H1 (cell line): ENCODE results near the gene IGSF11. TPM values are rescaled to one million over a fixed set of nuclear protein-coding genes. Genes with fewer than 3 reads are reported as not detected.

Source experiments
- CTCF ChIA-PET: fragments of 300-600 bp; sonication (Branson Sonifier 250); formaldehyde crosslinking; loops from one replicate; lab custom pipeline; 2021; ENCODE audit not compliant: partially characterized antibody; lab: Charles Lee
- POLR2A ChIA-PET: fragments of 300-600 bp; sonication (Branson Sonifier 250); formaldehyde crosslinking; loops from one replicate; lab custom pipeline; 2021; ENCODE audit warnings: inconsistent platforms; ENCODE audit not compliant: partially characterized antibody; lab: Charles Lee
- DNase-seq, 2 experiments: peaks; one replicate each; pipeline versions ENCODE4 v3.0.0 to v3.0.0-alpha.2; 2010 to 2022; ENCODE audit warnings: low spot score in 2 of 2, low read depth in 1 of 2, mixed read lengths in 1 of 2
- FAIRE-seq: peaks from 2 replicates; lab custom pipeline; 2011; peaks lifted over from hg19 to GRCh38; lab: Jason Lieb, UNC
- H2AFZ ChIP-seq: 2 replicates; pipeline ENCODE4 v1.8.1; 2012; ENCODE audit warnings: low read length, inconsistent platforms
- H2AK5ac ChIP-seq: 2 replicates; pipeline ENCODE4 v1.6.1; 2013; ENCODE audit warnings: low read depth, low read length
- H2BK120ac ChIP-seq: replicated peaks from 2 replicates; pipeline ENCODE3; 2013; ENCODE audit warnings: low read depth, low read length, inconsistent platforms
- H2BK12ac ChIP-seq: 2 replicates; pipeline ENCODE4 v1.6.1; 2013; ENCODE audit warnings: low read depth, low read length
- H2BK15ac ChIP-seq: 2 replicates; pipeline ENCODE4 v1.6.1; 2013; ENCODE audit warnings: low read length
- H2BK20ac ChIP-seq: 2 replicates; pipeline ENCODE4 v1.6.1; 2013; ENCODE audit warnings: low read length
- H2BK5ac ChIP-seq: 2 replicates; pipeline ENCODE4 v1.6.1; 2013; ENCODE audit warnings: low read depth, low read length
- H3K14ac ChIP-seq: 2 replicates; pipeline ENCODE4 v1.6.1; 2013; ENCODE audit warnings: inconsistent platforms; ENCODE audit not compliant: insufficient read length
- H3K18ac ChIP-seq: 2 replicates; pipeline ENCODE4 v1.6.1; 2013; ENCODE audit warnings: low read length; ENCODE audit errors: extremely low read depth
- H3K23ac ChIP-seq: 2 replicates; pipeline ENCODE4 v1.6.1; 2013; ENCODE audit warnings: inconsistent platforms; ENCODE audit not compliant: insufficient read length
- H3K23me2 ChIP-seq: 2 replicates; pipeline ENCODE4 v1.6.1; 2013; ENCODE audit warnings: low read depth, low read length
- H3K27ac ChIP-seq: 2 replicates; pipeline ENCODE4 v1.6.1; 2011; ENCODE audit warnings: low read depth, low read length, inconsistent platforms
- H3K27me3 ChIP-seq, 4 experiments: replicated peaks in 1 of 4; 1 replicate in 1 of 4; 2 replicates in 3 of 4; pipeline versions ENCODE4 v1.6.1 to v1.8.1; 2011 to 2013; ENCODE audit warnings: low read length in 3 of 4, mild to moderate bottlenecking in 3 of 4, inconsistent platforms in 2 of 4, mixed read lengths in 2 of 4, moderate library complexity in 1 of 4; ENCODE audit not compliant: control insufficient read depth in 3 of 4, insufficient read depth in 3 of 4; ENCODE audit errors: extremely low read depth in 1 of 4
- H3K36me3 ChIP-seq, 4 experiments: 2 replicates each; pipeline versions ENCODE4 v1.6.1 to v1.8.1; 2011 to 2013; ENCODE audit warnings: mild to moderate bottlenecking in 4 of 4, low read length in 3 of 4, moderate library complexity in 2 of 4, control low read depth in 1 of 4, inconsistent platforms in 1 of 4; ENCODE audit not compliant: insufficient read depth in 4 of 4, control insufficient read depth in 2 of 4
- H3K4ac ChIP-seq: replicated peaks from 2 replicates; pipeline ENCODE3; 2013; ENCODE audit warnings: low read length, low read depth, mixed read lengths, inconsistent platforms; ENCODE audit not compliant: insufficient read length
- H3K4me1 ChIP-seq, 4 experiments: replicated peaks in 1 of 4; 1 replicate in 1 of 4; 2 replicates in 3 of 4; pipeline versions ENCODE4 v1.6.1 to v1.8.1; 2011 to 2013; ENCODE audit warnings: low read length in 3 of 4, inconsistent platforms in 2 of 4, mixed read lengths in 1 of 4; ENCODE audit not compliant: insufficient read depth in 4 of 4, control insufficient read depth in 3 of 4
- H3K4me2 ChIP-seq, 2 experiments: 2 replicates each; pipeline versions ENCODE4 v1.6.1 to v1.8.1; 2011 to 2013; ENCODE audit warnings: low read depth in 2 of 2, low read length in 2 of 2, control low read depth in 1 of 2, inconsistent platforms in 1 of 2, mild to moderate bottlenecking in 1 of 2; ENCODE audit not compliant: insufficient read depth in 1 of 2
- H3K4me3 ChIP-seq, 4 experiments: fragments of 200-600, 300-600 bp in 1 of 4; sonication (generic), shearing (Covaris generic), sonication (Bioruptor Twin) in 1 of 4; 2 replicates each; pipeline versions ENCODE4 v1.5.1 to v1.8.1; 2011 to 2016; ENCODE audit warnings: low read length in 4 of 4, low read depth in 3 of 4, control low read depth in 2 of 4, inconsistent platforms in 2 of 4, mild to moderate bottlenecking in 2 of 4, mixed read lengths in 1 of 4, moderate library complexity in 1 of 4; ENCODE audit not compliant: insufficient read depth in 2 of 4; ENCODE audit errors: extremely low read depth in 1 of 4
- H3K56ac ChIP-seq: replicated peaks from 2 replicates; pipeline ENCODE3; 2013; ENCODE audit warnings: low read depth, mild to moderate bottlenecking, mixed read lengths, low read length, inconsistent platforms; ENCODE audit not compliant: insufficient read length
- H3K79me1 ChIP-seq: 2 replicates; pipeline ENCODE4 v1.6.1; 2013; ENCODE audit warnings: low read depth, low read length, control low read depth
- H3K79me2 ChIP-seq, 2 experiments: 2 replicates each; pipeline versions ENCODE4 v1.6.1 to v1.8.1; 2012 to 2013; ENCODE audit warnings: low read length in 2 of 2, mild to moderate bottlenecking in 2 of 2, inconsistent platforms in 1 of 2; ENCODE audit not compliant: insufficient read depth in 2 of 2, control insufficient read depth in 1 of 2
- H3K9ac ChIP-seq, 4 experiments: replicated peaks in 1 of 4; 1 replicate in 1 of 4; 2 replicates in 3 of 4; pipeline versions ENCODE4 v1.6.1 to v1.8.1; 2011 to 2013; ENCODE audit warnings: low read depth in 3 of 4, low read length in 3 of 4, control low read depth in 2 of 4, mild to moderate bottlenecking in 2 of 4, moderate library complexity in 2 of 4, inconsistent platforms in 1 of 4; ENCODE audit errors: extremely low read depth in 1 of 4
- H3K9me3 ChIP-seq, 2 experiments: 2 replicates each; pipeline versions ENCODE4 v1.6.1 to v1.8.1; 2012 to 2013; ENCODE audit warnings: mild to moderate bottlenecking in 2 of 2, moderate library complexity in 2 of 2, control low read depth in 1 of 2, inconsistent platforms in 1 of 2, low read depth in 1 of 2, low read length in 1 of 2, mixed read lengths in 1 of 2; ENCODE audit not compliant: insufficient read depth in 2 of 2
- H4K20me1 ChIP-seq, 2 experiments: replicated peaks in 1 of 2; 2 replicates each; pipeline versions ENCODE3 to v1.8.1; 2011 to 2013; ENCODE audit warnings: inconsistent platforms in 2 of 2, low read length in 2 of 2, mild to moderate bottlenecking in 1 of 2; ENCODE audit not compliant: insufficient read depth in 2 of 2, control insufficient read depth in 1 of 2
- H4K5ac ChIP-seq: 2 replicates; pipeline ENCODE4 v1.6.1; 2013; ENCODE audit warnings: low read length, low read depth, mixed read lengths, inconsistent platforms; ENCODE audit not compliant: insufficient read length
- H4K8ac ChIP-seq: 2 replicates; pipeline ENCODE4 v1.8.0; 2013; ENCODE audit warnings: mild to moderate bottlenecking, moderate library complexity, low read length, inconsistent platforms; ENCODE audit not compliant: insufficient read depth; ENCODE audit errors: extremely low read depth
- H4K91ac ChIP-seq: replicated peaks from 2 replicates; pipeline ENCODE3; 2013; ENCODE audit warnings: low read length, mixed read lengths, inconsistent platforms; ENCODE audit not compliant: insufficient read length
- BRCA1 ChIP-seq: IDR thresholded peaks from 2 replicates; pipeline ENCODE4 v1.6.1; 2012; ENCODE audit warnings: low read depth, low read length, improper control_type of control experiment
- CBX5 ChIP-seq: fragments of 300-800, 300-1000 bp; sonication (generic); IDR thresholded peaks from 2 replicates; pipeline ENCODE4 v1.7.1; 2016; ENCODE audit warnings: antibody characterized with exemption, low read length, low read depth
- CTBP2 ChIP-seq: IDR thresholded peaks from 2 replicates; pipeline ENCODE4 v1.7.0; 2011; ENCODE audit warnings: borderline replicate concordance, mild to moderate bottlenecking, moderate library complexity, mixed read lengths, low read length; ENCODE audit not compliant: insufficient read depth, insufficient read length
- JUND ChIP-seq: IDR thresholded peaks from 2 replicates; pipeline ENCODE4 v1.6.1; 2011; ENCODE audit warnings: mild to moderate bottlenecking, improper control_type of control experiment, low read length
- KDM1A ChIP-seq: fragments of 200-600, 300-600 bp; sonication (generic); IDR thresholded peaks from 2 replicates; pipeline ENCODE4 v1.7.1; 2016; ENCODE audit warnings: mild to moderate bottlenecking, low read length, borderline replicate concordance
- SP4 ChIP-seq: IDR thresholded peaks from 2 replicates; pipeline ENCODE4 v1.6.1; 2012; ENCODE audit warnings: low read length, inconsistent platforms
- SRF ChIP-seq: IDR thresholded peaks from 2 replicates; pipeline ENCODE4 v1.6.1; 2011; ENCODE audit warnings: mild to moderate bottlenecking, low read depth, low read length, moderate library complexity
- ZNF274 ChIP-seq: IDR thresholded peaks from 2 replicates; pipeline ENCODE4 v1.7.0; 2012; ENCODE audit warnings: low read length, borderline replicate concordance; ENCODE audit errors: extremely low read depth
- WGBS, 2 experiments: shearing (Covaris generic) in 1 of 2; methylation state at CpG; one replicate each; pipeline versions ENCODE4 v1.1.6 to v1.1.7; 2013 to 2015; ENCODE audit warnings: low lambda C conversion rate in 2 of 2, mixed read lengths in 2 of 2, inconsistent platforms in 1 of 2, low coverage in 1 of 2, missing lambda C conversion rate in 1 of 2; ENCODE audit not compliant: insufficient replicate concordance in 2 of 2, insufficient coverage in 1 of 2, insufficient read length in 1 of 2; ENCODE audit errors: extremely low coverage in 1 of 2, missing lambda C conversion rate in 1 of 2; 5-methylcytosine and 5-hydroxymethylcytosine counted together
- polyA plus RNA-seq, 7 experiments: library from polyadenylated mRNA; depleted of rRNA in 3 of 7; stranded (reverse) in 5 of 7; unstranded in 2 of 7; fragments of >200 nt in 5 of 7; fragments of 200-250 nt in 2 of 7; gene quantifications; 1 replicate in 5 of 7; 2 replicates in 1 of 7; 4 replicates in 1 of 7; pipeline versions ENCODE4 v1.2.1 to v1.2.3, GENCODE V29; 2011 to 2013; ENCODE audit warnings: missing spikeins in 2 of 7, mixed read lengths in 2 of 7
- total RNA-seq: library from RNA; stranded (reverse); fragmentation: NEBNext Ultra II Directional; extraction: Animal tissue kit (Norgen Biotek cat#: 25700); gene quantifications from 2 replicates; pipeline ENCODE4 v1.2.1, GENCODE V29; 2021
- TF ChIP-seq, protein P1 (sequence below): IDR thresholded peaks from 2 replicates; pipeline ENCODE4 v1.6.1; 2012; ENCODE audit warnings: inconsistent platforms

IGSF11 gene
- total and polyA plus RNA-seq, 2 of the 8 experiments (the other 6 are each of a cell fraction or from before 2014, with no cell fraction given) = 1.1 to 4.1 TPM

GRCh38 chr3:118963711-118964110 is 70.9 kb downstream of the IGSF11 start:
- H3K18ac ChIP-seq = no peak overlapping the region
- no peak overlapping the region for H4K91ac ChIP-seq

More at GRCh38 chr3:118963711-118964110, 70.9 kb downstream of the IGSF11 start:
- no peak overlapping the region for H3K4ac ChIP-seq
- no peak overlapping the region for H2AK5ac ChIP-seq
- no peak overlapping the region for H3K9ac ChIP-seq
- no peak overlapping the region for H3K4me3 ChIP-seq
- no peak overlapping the region for H4K8ac ChIP-seq
- no peak overlapping the region for H3K56ac ChIP-seq
- H2BK20ac ChIP-seq = no peak overlapping the region
- no peak overlapping the region for H3K27ac ChIP-seq
- no peak overlapping the region for H3K23ac ChIP-seq
- H3K4me2 ChIP-seq = no peak overlapping the region
- no peak overlapping the region for H4K5ac ChIP-seq
- peaks cover 0 to 7% (median 2%) of the 10 kb centered on the region in 4 experiments; a peak in 1 of 7 replicates for H3K4me1 ChIP-seq
- DNase-seq = no peak
- H3K14ac ChIP-seq = no peak overlapping the region
- H2BK120ac ChIP-seq = no peak overlapping the region
- H4K20me1 ChIP-seq = no peaks in the 10 kb centered on the region
- no peaks in the 10 kb centered on the region for H3K27me3 ChIP-seq
- no peak for FAIRE-seq
- H2BK15ac ChIP-seq = no peak overlapping the region
- CTCF ChIA-PET = interaction anchor here (1.1 kb wide), 1 partner anchor 80 kb away, joined by 3 read pairs; no protein-coding TSS in a partner anchor
- no peaks in the 10 kb centered on the region for H3K79me2 ChIP-seq
- H3K79me1 ChIP-seq = no peaks in the 10 kb centered on the region
- no peak overlapping the region for H2BK5ac ChIP-seq
- no peak for TF ChIP-seq ZNF274
- TF ChIP-seq SP4 = no peak
- no peak for TF ChIP-seq SRF
- no peak for TF ChIP-seq CTBP2
- TF ChIP-seq, protein P1, sequence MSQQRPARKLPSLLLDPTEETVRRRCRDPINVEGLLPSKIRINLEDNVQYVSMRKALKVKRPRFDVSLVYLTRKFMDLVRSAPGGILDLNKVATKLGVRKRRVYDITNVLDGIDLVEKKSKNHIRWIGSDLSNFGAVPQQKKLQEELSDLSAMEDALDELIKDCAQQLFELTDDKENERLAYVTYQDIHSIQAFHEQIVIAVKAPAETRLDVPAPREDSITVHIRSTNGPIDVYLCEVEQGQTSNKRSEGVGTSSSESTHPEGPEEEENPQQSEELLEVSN = no peak
- no peak for TF ChIP-seq JUND
- TF ChIP-seq KDM1A = no peak
- TF ChIP-seq CBX5 = no peak
- no peak for TF ChIP-seq BRCA1
- TF ChIP-seq, all 59 proteins: peak for 0
- Histone ChIP-seq H3K23me2 (no peaks in the 10 kb centered on the region), H3K36me3 (no peaks in the 10 kb centered on the region), H2AFZ (no peak overlapping the region), H2BK12ac (no peak overlapping the region), H3K9me3 (no peaks in the 10 kb centered on the region)
- WGBS, 2 experiments = 96% methylated on average over 1 of the region's 1 CpG; no CpG with 5 or more reads in 1 of the 2 experiments
- POLR2A ChIA-PET = no interaction called here
